WTC11 (cell line): Measurements from ENCODE around the gene OSBPL10. TPM values are rescaled to one million over a fixed set of nuclear protein-coding genes. Genes with fewer than 3 reads are reported as not detected.

Experiments used
- ATAC-seq: fragments of 200-7000 bp; cut with Tn5 transposase; 2 replicates; pipeline ENCODE4 v1.10.0; 2021; ENCODE audit warnings: mild to moderate bottlenecking, moderate library complexity
- CTCF ChIA-PET: fragments of 300-600 bp; sonication (Branson Sonifier 250); formaldehyde crosslinking; loops from one replicate; lab custom pipeline; 2021; ENCODE audit warnings: antibody characterized with exemption; lab: Charles Lee
- POLR2A ChIA-PET: fragments of 350-600 bp; sonication (Branson Sonifier 250); formaldehyde crosslinking; loops from one replicate; lab custom pipeline; 2021; ENCODE audit warnings: antibody characterized with exemption; lab: Charles Lee
- DNase-seq: peaks from one replicate; pipeline ENCODE4 v3.0.0; 2021; ENCODE audit warnings: low spot score
- H3K27ac Mint-ChIP-seq: 2 replicates; pipeline ENCODE4 v1.8.0; 2021; ENCODE audit warnings: mixed read lengths
- H3K27me3 Mint-ChIP-seq: 2 replicates; pipeline ENCODE4 v1.8.0; 2021; ENCODE audit warnings: low read depth, mild to moderate bottlenecking, moderate library complexity, mixed read lengths
- H3K36me3 Mint-ChIP-seq: 2 replicates; pipeline ENCODE4 v1.8.0; 2021; ENCODE audit warnings: mixed read lengths
- H3K4me1 Mint-ChIP-seq: 2 replicates; pipeline ENCODE4 v1.8.0; 2022; ENCODE audit warnings: mixed read lengths
- H3K4me3 Mint-ChIP-seq: 2 replicates; pipeline ENCODE4 v1.8.0; 2021; ENCODE audit warnings: mild to moderate bottlenecking, moderate library complexity, mixed read lengths
- H3K9me3 Mint-ChIP-seq: 2 replicates; pipeline ENCODE4 v1.8.0; 2021; ENCODE audit warnings: mixed read lengths
- ATF2 ChIP-seq: sonication (generic); formaldehyde crosslinking; IDR thresholded peaks from 2 replicates; pipeline ENCODE4 v1.8.1; 2022; ENCODE audit warnings: low read depth, missing genetic modification reagents, borderline replicate concordance
- CDX4 ChIP-seq: fragments of 250-450 bp; sonication (Bioruptor Pico); IDR thresholded peaks from 2 replicates; pipeline ENCODE4 v1.9.0; 2021; ENCODE audit warnings: moderate library complexity, mild to moderate bottlenecking, inconsistent platforms, borderline replicate concordance
- E2F1 ChIP-seq: sonication (generic); formaldehyde crosslinking; IDR thresholded peaks from 2 replicates; pipeline ENCODE4 v1.8.0; 2022; ENCODE audit warnings: mild to moderate bottlenecking, missing genetic modification reagents
- ELF4 ChIP-seq: sonication (generic); formaldehyde crosslinking; IDR thresholded peaks from 2 replicates; pipeline ENCODE4 v1.8.1; 2022; ENCODE audit warnings: low read depth, mild to moderate bottlenecking, moderate library complexity, missing genetic modification reagents
- ETV6 ChIP-seq: sonication (generic); formaldehyde crosslinking; IDR thresholded peaks from 2 replicates; pipeline ENCODE4 v1.8.1; 2022; ENCODE audit warnings: mild to moderate bottlenecking, missing genetic modification reagents
- GABPB1 ChIP-seq: sonication (generic); formaldehyde crosslinking; IDR thresholded peaks from 2 replicates; pipeline ENCODE4 v1.8.1; 2023; ENCODE audit warnings: mild to moderate bottlenecking, missing genetic modification reagents
- GTF2I ChIP-seq: fragments of 250-450 bp; sonication (Bioruptor Pico); conservative IDR thresholded peaks from 2 replicates; pipeline ENCODE4 v1.4.0; 2021; ENCODE audit warnings: mild to moderate bottlenecking
- IRF1 ChIP-seq: sonication (generic); formaldehyde crosslinking; IDR thresholded peaks from 2 replicates; pipeline ENCODE4 v1.8.0; 2023; ENCODE audit warnings: missing genetic modification reagents
- JAZF1 ChIP-seq: fragments of 250-450 bp; sonication (Bioruptor Pico); IDR thresholded peaks from 2 replicates; pipeline ENCODE4 v1.9.0; 2021; ENCODE audit warnings: moderate library complexity, mild to moderate bottlenecking, inconsistent platforms
- MAX ChIP-seq: sonication (generic); formaldehyde crosslinking; IDR thresholded peaks from 2 replicates; pipeline ENCODE4 v1.8.0; 2022; ENCODE audit warnings: mild to moderate bottlenecking, missing genetic modification reagents
- MLX ChIP-seq: sonication (generic); formaldehyde crosslinking; IDR thresholded peaks from 2 replicates; pipeline ENCODE4 v1.8.1; 2023; ENCODE audit warnings: mild to moderate bottlenecking, missing genetic modification reagents, moderate library complexity
- MYBL2 ChIP-seq: sonication (generic); formaldehyde crosslinking; IDR thresholded peaks from 2 replicates; pipeline ENCODE4 v1.8.1; 2023; ENCODE audit warnings: mild to moderate bottlenecking, moderate library complexity, missing genetic modification reagents
- SOX15 ChIP-seq: fragments of 250-450 bp; sonication (Bioruptor Pico); IDR thresholded peaks from 2 replicates; pipeline ENCODE4 v1.9.0; 2021; ENCODE audit warnings: mild to moderate bottlenecking
- STAT6 ChIP-seq: sonication (generic); formaldehyde crosslinking; conservative IDR thresholded peaks from 2 replicates; pipeline ENCODE4 v1.8.1; 2023; ENCODE audit warnings: mild to moderate bottlenecking, low read depth, missing genetic modification reagents, moderate library complexity
- TEAD1 ChIP-seq: sonication (generic); formaldehyde crosslinking; IDR thresholded peaks from 2 replicates; pipeline ENCODE4 v1.8.0; 2022; ENCODE audit warnings: mild to moderate bottlenecking, missing genetic modification reagents
- TEAD4 ChIP-seq: sonication (generic); formaldehyde crosslinking; IDR thresholded peaks from 2 replicates; pipeline ENCODE4 v1.8.0; 2022; ENCODE audit warnings: mild to moderate bottlenecking, missing genetic modification reagents
- ZMAT4 ChIP-seq: fragments of 250-450 bp; sonication (Bioruptor Pico); IDR thresholded peaks from 2 replicates; pipeline ENCODE4 v1.9.0; 2021; ENCODE audit warnings: mild to moderate bottlenecking
- ZNF121 ChIP-seq: sonication (generic); formaldehyde crosslinking; IDR thresholded peaks from 2 replicates; pipeline ENCODE4 v1.8.0; 2023; ENCODE audit warnings: missing genetic modification reagents
- ZNF281 ChIP-seq: sonication (generic); formaldehyde crosslinking; IDR thresholded peaks from 2 replicates; pipeline ENCODE4 v1.8.0; 2023; ENCODE audit warnings: mild to moderate bottlenecking, missing genetic modification reagents
- total RNA-seq: library from RNA; stranded (reverse); gene quantifications from 3 replicates; pipeline ENCODE4 v1.2.3, GENCODE V29; 2021

The OSBPL10 gene
- total RNA-seq, 1 experiment from 2014 or later, result 84.1 TPM

- TF ChIP-seq TEAD4 (CRISPR knock-in tag) (no peak), IRF1 (CRISPR knock-in tag) (no peak), E2F1 (no peak), ZMAT4 (CRISPR knock-in tag) (no peak)
- peaks cover 30% of the 10 kb centered on the region for H3K4me1 Mint-ChIP-seq
- H3K36me3 Mint-ChIP-seq, result peaks cover 17% of the 10 kb centered on the region
- no peak overlapping the region for H3K4me3 Mint-ChIP-seq
- ATAC-seq (no peak), DNase-seq (no peak)
- H3K27ac Mint-ChIP-seq, result no peak overlapping the region
- no peaks in the 10 kb centered on the region for H3K27me3 Mint-ChIP-seq
- H3K9me3 Mint-ChIP-seq, result no peaks in the 10 kb centered on the region
- CTCF ChIA-PET, result interaction anchor here (0.7 to 1.3 kb wide), 2 partner anchors 9 to 11 kb away, joined by 3 to 4 read pairs; no protein-coding TSS in a partner anchor
- POLR2A ChIA-PET, result no interaction called here
These were observed 247.8 kb downstream of the OSBPL10 start for GRCh38 chr3:31733234-31733667.

- no peak for TF ChIP-seq IRF1 (CRISPR knock-in tag)
- TF ChIP-seq, all 79 proteins: peak for 0
- Mint-ChIP-seq H3K4me1 (peaks cover 23% of the 10 kb centered on the region), H3K27ac (no peak overlapping the region), H3K27me3 (no peaks in the 10 kb centered on the region), H3K9me3 (no peaks in the 10 kb centered on the region), H3K36me3 (peaks cover 17% of the 10 kb centered on the region), H3K4me3 (no peak overlapping the region)
- ChIA-PET CTCF (interaction anchor here (0.7 to 1.3 kb wide), 2 partner anchors 9 to 12 kb away, joined by 3 to 4 read pairs; no protein-coding TSS in a partner anchor), POLR2A (no interaction called here)
- ATAC-seq, result no peak
- DNase-seq, result no peak
These were observed 248.5 kb downstream of the OSBPL10 start for GRCh38 chr3:31732548-31732947.

- no peak for DNase-seq
- POLR2A ChIA-PET, result no interaction called here
- Mint-ChIP-seq H3K27ac (peak overlapping the region; percentile 85), H3K9me3 (no peaks in the 10 kb centered on the region), H3K27me3 (no peaks in the 10 kb centered on the region), H3K4me1 (peaks cover 13% of the 10 kb centered on the region), H3K36me3 (peaks cover 17% of the 10 kb centered on the region), H3K4me3 (no peak overlapping the region)
- CTCF ChIA-PET, result no interaction called here
- no peak for ATAC-seq
- no peak for TF ChIP-seq SOX15 (CRISPR knock-in tag)
- no peak for TF ChIP-seq ELF4
- no peak for TF ChIP-seq MAX (CRISPR knock-in tag)
- no peak for TF ChIP-seq MLX (CRISPR knock-in tag)
- no peak for TF ChIP-seq GABPB1
- TF ChIP-seq MYBL2 (CRISPR knock-in tag), result no peak
- TF ChIP-seq TEAD1 (CRISPR knock-in tag), result no peak
- TF ChIP-seq ZNF281 (CRISPR knock-in tag), result no peak
- no peak for TF ChIP-seq ZNF121 (CRISPR knock-in tag)
- no peak for TF ChIP-seq GTF2I (CRISPR knock-in tag)
- no peak for TF ChIP-seq ATF2 (CRISPR knock-in tag)
- TF ChIP-seq CDX4 (CRISPR knock-in tag), result no peak
- no peak for TF ChIP-seq ETV6 (CRISPR knock-in tag)
- no peak for TF ChIP-seq JAZF1 (CRISPR knock-in tag)
- TF ChIP-seq STAT6 (CRISPR knock-in tag), result no peak
These were observed 251.5 kb downstream of the OSBPL10 start for GRCh38 chr3:31729573-31729972.
